ENCODE results near the gene SPATA45.
A peak's percentile ranks its signal among the peaks of the same experiment; 100 is the strongest.

SPATA45 gene

DNA sequence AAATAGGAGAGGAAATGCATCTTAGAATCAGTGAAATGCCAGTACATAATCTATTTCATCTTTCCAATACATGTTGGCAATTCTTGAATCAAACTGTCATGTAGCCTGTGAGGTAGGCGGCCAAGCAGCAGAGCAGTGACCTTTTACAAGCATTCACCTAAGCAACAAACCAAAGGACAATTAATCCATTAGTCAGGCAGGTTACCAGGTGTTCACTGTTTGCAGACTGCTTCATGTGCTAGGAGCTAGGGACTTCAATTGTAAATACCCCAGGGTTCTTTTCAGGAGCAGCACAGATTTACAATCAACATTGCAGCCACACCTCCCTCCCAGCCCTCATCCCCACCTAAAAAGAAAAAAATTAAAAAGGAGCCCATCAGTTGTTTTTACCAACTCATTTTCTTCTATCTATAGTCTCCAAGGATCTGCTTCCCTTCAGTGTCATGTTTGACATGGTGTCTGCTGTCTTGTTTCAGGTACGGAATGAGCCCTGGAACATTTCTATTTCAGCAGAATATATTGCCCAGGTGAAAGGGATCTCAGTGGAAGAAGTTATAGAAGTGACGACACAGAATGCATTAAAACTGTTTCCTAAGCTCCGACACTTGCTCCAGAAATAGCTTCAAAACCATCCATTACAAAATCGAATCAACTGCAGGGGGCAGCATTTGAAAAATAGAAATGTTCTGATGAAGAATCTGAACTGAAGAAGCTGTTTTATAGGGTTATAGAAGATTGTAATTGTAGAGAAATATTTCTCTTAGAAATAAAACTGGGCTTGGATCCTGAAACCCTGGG, 32.7 kb downstream of the SPATA45 start:
- Mint-ChIP-seq H3K9me3 (no peaks in the 10 kb centered on the region), H3K36me3 (ENCODE audit: low read depth) (peaks cover 6% of the 10 kb centered on the region), H3K27ac (no peak overlapping the region), H3K27me3 (ENCODE audit: low read depth) (no peaks in the 10 kb centered on the region), H3K4me1 (no peaks in the 10 kb centered on the region), H3K4me3 (no peak overlapping the region)
- TF ChIP-seq, protein P1, sequence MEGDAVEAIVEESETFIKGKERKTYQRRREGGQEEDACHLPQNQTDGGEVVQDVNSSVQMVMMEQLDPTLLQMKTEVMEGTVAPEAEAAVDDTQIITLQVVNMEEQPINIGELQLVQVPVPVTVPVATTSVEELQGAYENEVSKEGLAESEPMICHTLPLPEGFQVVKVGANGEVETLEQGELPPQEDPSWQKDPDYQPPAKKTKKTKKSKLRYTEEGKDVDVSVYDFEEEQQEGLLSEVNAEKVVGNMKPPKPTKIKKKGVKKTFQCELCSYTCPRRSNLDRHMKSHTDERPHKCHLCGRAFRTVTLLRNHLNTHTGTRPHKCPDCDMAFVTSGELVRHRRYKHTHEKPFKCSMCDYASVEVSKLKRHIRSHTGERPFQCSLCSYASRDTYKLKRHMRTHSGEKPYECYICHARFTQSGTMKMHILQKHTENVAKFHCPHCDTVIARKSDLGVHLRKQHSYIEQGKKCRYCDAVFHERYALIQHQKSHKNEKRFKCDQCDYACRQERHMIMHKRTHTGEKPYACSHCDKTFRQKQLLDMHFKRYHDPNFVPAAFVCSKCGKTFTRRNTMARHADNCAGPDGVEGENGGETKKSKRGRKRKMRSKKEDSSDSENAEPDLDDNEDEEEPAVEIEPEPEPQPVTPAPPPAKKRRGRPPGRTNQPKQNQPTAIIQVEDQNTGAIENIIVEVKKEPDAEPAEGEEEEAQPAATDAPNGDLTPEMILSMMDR (IDR thresholded peaks at IDR 0.05; ENCODE audit: unreplicated experiment in 3 of 3): peak; percentile 27 to 46 (median 32)

DNA sequence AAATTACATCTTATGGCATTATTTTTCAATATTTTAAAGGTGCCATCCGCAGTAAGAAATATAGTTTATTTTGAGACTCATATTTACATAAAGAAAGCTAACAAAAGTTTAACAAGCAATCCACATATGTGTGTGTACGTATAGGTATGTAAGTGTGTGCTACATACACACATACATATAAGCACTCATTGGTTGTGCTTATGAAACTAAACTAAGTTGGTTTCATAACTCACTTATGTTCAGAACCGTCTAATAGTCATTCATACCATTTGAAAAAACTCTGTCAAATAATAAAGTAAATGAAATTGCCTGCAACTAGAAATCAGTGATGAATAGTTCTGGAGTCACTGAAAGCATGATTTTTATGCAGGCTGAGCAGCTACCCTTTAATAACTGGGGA, 41.7 kb downstream of the SPATA45 start:
- Mint-ChIP-seq H3K4me1 (no peaks in the 10 kb centered on the region), H3K9me3 (no peaks in the 10 kb centered on the region), H3K4me3 (no peak overlapping the region), H3K36me3 (ENCODE audit: low read depth) (peaks cover 24% of the 10 kb centered on the region), H3K27me3 (ENCODE audit: low read depth) (no peaks in the 10 kb centered on the region), H3K27ac (no peak overlapping the region)
- TF ChIP-seq, protein P1 (IDR thresholded peaks at IDR 0.05; ENCODE audit: unreplicated experiment in 3 of 3): no peak

DNA sequence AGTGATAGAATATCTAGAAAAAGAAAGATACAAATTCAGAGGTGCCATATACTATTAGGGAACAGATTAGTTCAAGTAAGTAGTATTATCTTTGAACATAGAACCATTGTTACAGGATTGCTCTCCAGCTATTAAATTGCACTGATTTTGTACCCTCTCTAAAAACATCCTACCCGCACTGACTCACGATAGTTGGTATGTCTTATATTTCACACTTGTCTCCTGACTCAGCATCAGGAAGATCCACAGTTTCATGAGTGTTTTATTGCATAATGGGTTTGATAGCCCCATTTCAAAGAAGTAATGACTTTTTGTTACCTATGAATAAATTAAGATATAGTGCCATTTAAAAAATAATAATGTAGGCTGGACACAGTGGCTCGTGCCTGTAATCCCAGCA, 49.8 kb downstream of the SPATA45 start:
- no peak overlapping the region for H3K4me3 Mint-ChIP-seq

DNA sequence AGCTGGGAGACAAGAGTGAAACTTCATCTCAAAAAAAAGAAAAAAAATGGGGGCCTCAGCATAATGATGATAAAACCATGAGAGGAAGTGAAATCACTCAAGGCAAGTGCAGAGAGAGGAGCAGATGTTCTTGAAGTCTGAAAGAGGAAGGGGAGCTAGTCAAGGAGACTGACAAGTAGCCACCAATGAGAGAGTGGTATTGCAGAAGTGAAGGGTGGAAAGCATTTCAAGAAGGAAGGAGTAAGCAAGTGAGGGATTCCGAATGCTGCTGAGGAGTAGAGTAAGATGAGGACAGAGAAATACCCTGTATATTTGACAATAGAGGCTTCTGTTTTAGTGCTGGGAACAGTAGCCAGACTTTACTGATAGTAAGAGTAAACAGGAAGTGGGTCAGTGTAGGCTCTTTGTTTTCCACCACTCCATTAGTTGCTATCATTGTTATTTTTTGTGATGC, 52.9 kb downstream of the SPATA45 start:
- Mint-ChIP-seq H3K4me1 (peaks cover 13% of the 10 kb centered on the region), H3K9me3 (no peaks in the 10 kb centered on the region), H3K27me3 (ENCODE audit: low read depth) (no peaks in the 10 kb centered on the region), H3K27ac (peak overlapping the region in 2 of 3 experiments; percentile 2 to 20), H3K4me3 (peak overlapping the region in 2 of 3 experiments; percentile 8 to 37), H3K36me3 (ENCODE audit: low read depth) (peaks cover 14% of the 10 kb centered on the region)
- TF ChIP-seq, protein P1 (IDR thresholded peaks at IDR 0.05; ENCODE audit: unreplicated experiment in 3 of 3): no peak

More for the DNA sequence above, 49.8 kb downstream of the SPATA45 start:
- H3K4me1 Mint-ChIP-seq: peaks cover 3% of the 10 kb centered on the region
- H3K9me3 Mint-ChIP-seq: no peaks in the 10 kb centered on the region
- no peak overlapping the region for H3K27ac Mint-ChIP-seq
- TF ChIP-seq, protein P1 (IDR thresholded peaks at IDR 0.05; ENCODE audit: unreplicated experiment in 3 of 3): no peak
- H3K36me3 Mint-ChIP-seq (ENCODE audit: low read depth): peaks cover 17% of the 10 kb centered on the region
- no peaks in the 10 kb centered on the region for H3K27me3 Mint-ChIP-seq (ENCODE audit: low read depth)

DNA sequence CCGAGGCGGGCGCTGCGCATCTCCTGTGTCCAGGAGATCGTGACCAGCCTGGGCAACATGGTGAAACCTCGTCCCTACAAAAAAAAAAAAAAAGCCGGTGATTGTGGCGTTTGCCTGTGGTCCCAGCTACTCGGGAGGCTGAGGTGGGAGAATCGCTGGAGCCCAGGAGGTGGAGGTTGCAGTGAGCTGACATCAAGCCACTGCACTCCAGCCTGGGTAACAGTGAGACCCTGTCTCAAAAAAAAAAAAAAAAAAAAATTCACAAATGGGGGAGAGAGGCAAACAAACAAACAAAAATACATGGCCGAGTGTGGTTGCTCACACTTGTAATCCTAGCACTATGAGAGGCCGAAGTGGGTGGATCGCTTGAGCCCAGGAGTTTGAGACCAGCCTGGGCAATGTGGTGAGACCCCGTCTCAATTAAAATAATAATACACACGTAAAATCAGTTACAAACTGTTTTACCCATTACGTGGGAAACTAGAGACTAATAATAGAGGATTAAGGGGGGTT, 55.0 kb downstream of the SPATA45 start:
- Mint-ChIP-seq H3K9me3 (no peaks in the 10 kb centered on the region), H3K36me3 (ENCODE audit: low read depth) (peaks cover 8% of the 10 kb centered on the region), H3K27ac (peak overlapping the region; percentile 84 to 96 (median 94)), H3K4me3 (peak overlapping the region; percentile 94 to 98 (median 96)), H3K4me1 (peaks cover 19% of the 10 kb centered on the region), H3K27me3 (ENCODE audit: low read depth) (no peaks in the 10 kb centered on the region)
- TF ChIP-seq, protein P1 (IDR thresholded peaks at IDR 0.05; ENCODE audit: unreplicated experiment in 3 of 3): no peak

Data from nephron (organoid).